Activated CD8-positive, alpha-beta T cell treated with anti-CD3 and anti-CD28 coated beads for 36 hours (primary cell): ENCODE measurements around the gene SMOC2. TPM values are rescaled to one million over a fixed set of nuclear protein-coding genes. Genes with fewer than 3 reads are reported as not detected.

Experiments used
- ATAC-seq: fragments of 200-7000 bp; cut with Tn5 transposase; one replicate; pipeline ENCODE4 v1.10.0; 2021; ENCODE audit warnings: mild to moderate bottlenecking, moderate library complexity
- CTCF ChIA-PET: fragments of 350-600 bp; sonication (Branson Sonifier 250); formaldehyde crosslinking; loops from one replicate; lab custom pipeline; 2021; ENCODE audit warnings: antibody characterized with exemption; lab: Charles Lee
- POLR2A ChIA-PET: fragments of 350-600 bp; sonication (Branson Sonifier 250); formaldehyde crosslinking; loops from one replicate; lab custom pipeline; 2021; ENCODE audit warnings: antibody characterized with exemption; lab: Charles Lee
- DNase-seq: peaks from one replicate; pipeline ENCODE4 v3.0.0-alpha.2; 2020
- H3K27ac Mint-ChIP-seq: one replicate; pipeline ENCODE4 v1.8.0; 2021; ENCODE audit warnings: mild to moderate bottlenecking, mixed read lengths
- H3K27me3 Mint-ChIP-seq: one replicate; pipeline ENCODE4 v1.8.0; 2021; ENCODE audit warnings: mixed read lengths
- H3K36me3 Mint-ChIP-seq: one replicate; pipeline ENCODE4 v1.8.0; 2021; ENCODE audit warnings: low read depth, mixed read lengths
- H3K4me1 Mint-ChIP-seq: one replicate; pipeline ENCODE4 v1.8.0; 2021; ENCODE audit warnings: low read depth, mixed read lengths
- H3K4me3 Mint-ChIP-seq: one replicate; pipeline ENCODE4 v1.8.0; 2021; ENCODE audit warnings: mild to moderate bottlenecking, moderate library complexity, mixed read lengths
- H3K9me3 Mint-ChIP-seq: one replicate; pipeline ENCODE4 v1.8.0; 2021; ENCODE audit warnings: mixed read lengths
- CTCF ChIP-seq: fragments of 200-600 bp; IDR thresholded peaks from one replicate; pipeline ENCODE4 v1.8.0; 2022; ENCODE audit warnings: antibody characterized with exemption, mild to moderate bottlenecking
- intact Hi-C: fragments of 100-400 bp; cut with micrococcal nuclease; formaldehyde crosslinking; loops from one replicate; pipeline ENCODE4 v1.10.0; 2022
- total RNA-seq, 2 experiments: library from RNA; stranded (reverse); gene quantifications; one replicate each; pipeline ENCODE4 v1.2.3, GENCODE V29; 2021

The SMOC2 gene
- total RNA-seq, 2 experiments from 2014 or later, result not detected

- no peaks in the 10 kb centered on the region for H3K9me3 Mint-ChIP-seq
- intact Hi-C loops, result no loop called here
- H3K36me3 Mint-ChIP-seq, result no peaks in the 10 kb centered on the region
- H3K27me3 Mint-ChIP-seq, result peaks cover 7% of the 10 kb centered on the region
- CTCF ChIA-PET, result no interaction called here
- no peak for TF ChIP-seq CTCF
- ATAC-seq (no peak), DNase-seq (no peak)
- no peak overlapping the region for H3K27ac Mint-ChIP-seq
- no peak overlapping the region for H3K4me3 Mint-ChIP-seq
- H3K4me1 Mint-ChIP-seq, result no peaks in the 10 kb centered on the region
- POLR2A ChIA-PET, result no interaction called here
Measured at GRCh38 chr6:168558686-168559085, 117.7 kb downstream of the SMOC2 start.

GRCh38 chr6:168559574-168560098, 118.7 kb downstream of the SMOC2 start:
- ChIA-PET CTCF (no interaction called here), POLR2A (no interaction called here)
- intact Hi-C loops, result no loop called here
- no peaks in the 10 kb centered on the region for H3K9me3 Mint-ChIP-seq
- H3K36me3 Mint-ChIP-seq, result no peaks in the 10 kb centered on the region
- H3K27ac Mint-ChIP-seq, result no peak overlapping the region
- no peak for DNase-seq
- no peaks in the 10 kb centered on the region for H3K4me1 Mint-ChIP-seq
- ATAC-seq, result no peak
- TF ChIP-seq CTCF, result no peak
- peaks cover 7% of the 10 kb centered on the region for H3K27me3 Mint-ChIP-seq
- no peak overlapping the region for H3K4me3 Mint-ChIP-seq

- no peak overlapping the region for H3K27ac Mint-ChIP-seq
Measured at GRCh38 chr6:168560126-168560525, 119.1 kb downstream of the SMOC2 start.

GRCh38 chr6:168562576-168563151, 121.7 kb downstream of the SMOC2 start:
- no peak for DNase-seq
- Mint-ChIP-seq H3K27me3 (peaks cover 7% of the 10 kb centered on the region), H3K9me3 (no peaks in the 10 kb centered on the region), H3K4me3 (no peak overlapping the region), H3K27ac (no peak overlapping the region), H3K4me1 (no peaks in the 10 kb centered on the region), H3K36me3 (no peaks in the 10 kb centered on the region)
- ChIA-PET POLR2A (no interaction called here), CTCF (no interaction called here)
- no peak for ATAC-seq
- TF ChIP-seq CTCF, result no peak
- intact Hi-C loops, result no loop called here

More at GRCh38 chr6:168560126-168560525, 119.1 kb downstream of the SMOC2 start:
- H3K36me3 Mint-ChIP-seq, result no peaks in the 10 kb centered on the region
- H3K4me3 Mint-ChIP-seq, result no peak overlapping the region
- no peaks in the 10 kb centered on the region for H3K4me1 Mint-ChIP-seq
- H3K9me3 Mint-ChIP-seq, result no peaks in the 10 kb centered on the region
- no peak for TF ChIP-seq CTCF
- CTCF ChIA-PET, result no interaction called here
- DNase-seq, result no peak
- peaks cover 7% of the 10 kb centered on the region for H3K27me3 Mint-ChIP-seq
- POLR2A ChIA-PET, result no interaction called here
- ATAC-seq, result no peak
- intact Hi-C loops, result no loop called here

- ChIA-PET CTCF (no interaction called here), POLR2A (no interaction called here)
- Mint-ChIP-seq H3K9me3 (no peaks in the 10 kb centered on the region), H3K36me3 (no peaks in the 10 kb centered on the region), H3K27ac (no peak overlapping the region), H3K4me3 (no peak overlapping the region), H3K27me3 (peaks cover 9% of the 10 kb centered on the region), H3K4me1 (no peaks in the 10 kb centered on the region)
- TF ChIP-seq CTCF, result no peak
- intact Hi-C loops, result no loop called here
- no peak for ATAC-seq
- no peak for DNase-seq
Measured at GRCh38 chr6:168563656-168564055, 122.7 kb downstream of the SMOC2 start.
